ENCODE results near the gene NUP133. TPM values are rescaled to one million over a fixed set of nuclear protein-coding genes. Genes with fewer than 3 reads are reported as not detected.

NUP133 gene
- polyA plus RNA-seq, 3 donors: 9.0 to 12.8 (median 12.4) TPM

GRCh38 chr1:229456016-229456415 lies 52.1 kb downstream of the NUP133 start:
- intact Hi-C loops (cut with micrococcal nuclease): no loop called here
- no CpG with 5 or more reads among the region's 3 CpGs for WGBS (ENCODE audit: insufficient coverage)
- no peak for TF ChIP-seq CTCF (IDR thresholded peaks at IDR 0.05)
- Mint-ChIP-seq H3K4me3 (no peak overlapping the region), H3K27ac (no peak overlapping the region), H3K27me3 (ENCODE audit: low read depth in 3 of 3) (no peaks in the 10 kb centered on the region), H3K9me3 (no peaks in the 10 kb centered on the region), H3K36me3 (peaks cover 71 to 85% of the 10 kb centered on the region in 2 donors), H3K4me1 (no peaks in the 10 kb centered on the region)
- peaks cover 69 to 96% of the 10 kb centered on the region in 2 donors for H3K36me3 ChIP-seq (replicated peaks in 1 of 2; ENCODE audit: control insufficient read depth in 1 of 2, insufficient read depth in 2 of 2, low read length in 2 of 2)
- no peaks in the 10 kb centered on the region for H4K20me1 ChIP-seq (ENCODE audit: insufficient read depth, low read length)
- no peak overlapping the region for H3K9ac ChIP-seq (ENCODE audit: insufficient read depth, low read length, poor library complexity, severe bottlenecking)
- no peaks in the 10 kb centered on the region for H3K27me3 ChIP-seq (ENCODE audit: control insufficient read depth in 2 of 2, insufficient read depth in 2 of 2, low read length in 2 of 2)
- H3K79me2 ChIP-seq (ENCODE audit: insufficient read depth, low read length): no peaks in the 10 kb centered on the region
- no peaks in the 10 kb centered on the region for H3K4me1 ChIP-seq (ENCODE audit: control insufficient read depth in 1 of 2, insufficient read depth in 2 of 2, low read length in 2 of 2)
- H3K9me3 ChIP-seq (replicated peaks in 1 of 2; ENCODE audit: control insufficient read depth in 1 of 2, insufficient read depth in 1 of 2, low read length in 2 of 2): no peaks in the 10 kb centered on the region
- no peak for DNase-seq
- no peak overlapping the region for H3K4me3 ChIP-seq (replicated peaks in 1 of 3; ENCODE audit: low read depth in 2 of 3, low read length in 3 of 3)
- no peak overlapping the region for H3K4me2 ChIP-seq (replicated peaks; ENCODE audit: extremely low read depth, low read length, poor library complexity, severe bottlenecking)
- H2AFZ ChIP-seq (ENCODE audit: insufficient read depth, low read depth, low read length, poor library complexity, severe bottlenecking): no peak overlapping the region
- H3K27ac ChIP-seq (ENCODE audit: low read depth in 1 of 2, low read length in 2 of 2): no peak overlapping the region

DNA sequence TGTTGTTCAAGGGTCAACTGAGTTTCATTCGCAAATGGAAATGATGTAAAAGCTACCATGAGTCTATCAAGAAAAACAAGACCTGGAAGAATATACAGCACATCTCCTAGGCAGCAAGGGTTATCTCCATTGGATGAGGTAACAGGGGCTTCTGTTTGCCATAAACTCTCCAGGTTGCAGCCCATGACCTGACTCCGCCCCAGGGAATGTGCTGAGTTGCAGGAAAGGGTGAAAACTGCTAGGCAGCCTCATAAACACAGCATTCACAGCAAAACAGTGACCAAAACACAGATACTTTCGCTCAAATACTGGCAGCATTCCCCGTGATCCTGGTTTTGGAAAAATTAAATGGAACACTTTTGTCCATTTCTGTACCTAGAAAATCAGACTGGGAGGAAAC lies 54.1 kb downstream of the NUP133 start:
- Mint-ChIP-seq H3K36me3 (peaks cover 64 to 85% of the 10 kb centered on the region in 2 donors), H3K9me3 (peaks cover 0 to 2% (median 0%) of the 10 kb centered on the region in 7 donors), H3K4me3 (no peak overlapping the region), H3K27ac (no peak overlapping the region), H3K4me1 (no peaks in the 10 kb centered on the region), H3K27me3 (ENCODE audit: low read depth in 3 of 3) (no peaks in the 10 kb centered on the region)
- Histone ChIP-seq H3K79me2 (ENCODE audit: insufficient read depth, low read length) (no peaks in the 10 kb centered on the region), H3K27me3 (ENCODE audit: control insufficient read depth in 2 of 2, insufficient read depth in 2 of 2, low read length in 2 of 2) (no peaks in the 10 kb centered on the region), H3K9me3 (replicated peaks in 1 of 2; ENCODE audit: control insufficient read depth in 1 of 2, insufficient read depth in 1 of 2, low read length in 2 of 2) (no peaks in the 10 kb centered on the region), H2AFZ (ENCODE audit: insufficient read depth, low read depth, low read length, poor library complexity, severe bottlenecking) (no peak overlapping the region), H3K4me2 (replicated peaks; ENCODE audit: extremely low read depth, low read length, poor library complexity, severe bottlenecking) (no peak overlapping the region), H3K4me3 (replicated peaks in 1 of 3; ENCODE audit: low read depth in 2 of 3, low read length in 3 of 3) (no peak overlapping the region), H3K36me3 (replicated peaks in 1 of 2; ENCODE audit: control insufficient read depth in 1 of 2, insufficient read depth in 2 of 2, low read length in 2 of 2) (peaks cover 63 to 93% of the 10 kb centered on the region in 2 donors), H3K9ac (ENCODE audit: insufficient read depth, low read length, poor library complexity, severe bottlenecking) (no peak overlapping the region), H4K20me1 (ENCODE audit: insufficient read depth, low read length) (no peaks in the 10 kb centered on the region), H3K4me1 (ENCODE audit: control insufficient read depth in 1 of 2, insufficient read depth in 2 of 2, low read length in 2 of 2) (no peaks in the 10 kb centered on the region), H3K27ac (ENCODE audit: low read depth in 1 of 2, low read length in 2 of 2) (no peak overlapping the region)
- intact Hi-C loops (cut with micrococcal nuclease): no loop called here
- WGBS (ENCODE audit: insufficient coverage): 100% methylated on average over 2 of the region's 4 CpGs
- DNase-seq: no peak
- TF ChIP-seq CTCF (IDR thresholded peaks at IDR 0.05): no peak
